Right cardiac atrium (tissue), 5 donors: Measurements from ENCODE around the gene NUMBL. TPM values are rescaled to one million over a fixed set of nuclear protein-coding genes. Genes with fewer than 3 reads are reported as not detected.
A peak's percentile ranks its signal among the peaks of the same experiment; 100 is the strongest.

ENCODE experiments used
- ATAC-seq, 2 donors: fragments of 200-7000 bp; cut with Tn5 transposase; one replicate each; pipeline versions ENCODE4 v1.8.0 to v1.9.1; 2020; ENCODE audit warnings: moderate library complexity in 2 of 2, mild to moderate bottlenecking in 1 of 2
- DNase-seq, 3 donors: peaks; one replicate each; pipeline ENCODE4 v3.0.0-alpha.2; 2020
- H3K27ac ChIP-seq: one replicate; pipeline ENCODE4 v1.5.1; 2013; ENCODE audit warnings: mild to moderate bottlenecking, low read length, control low read depth, moderate library complexity
- H3K27me3 ChIP-seq: one replicate; pipeline ENCODE4 v1.6.1; 2013; ENCODE audit not compliant: control insufficient read depth, insufficient read depth
- H3K4me1 ChIP-seq: one replicate; pipeline ENCODE4 v1.6.1; 2013; ENCODE audit warnings: low read length; ENCODE audit not compliant: control insufficient read depth, insufficient read depth
- H3K4me3 ChIP-seq: one replicate; pipeline ENCODE4 v1.5.1; 2013; ENCODE audit warnings: low read length, control low read depth
- H3K9me3 ChIP-seq: one replicate; pipeline ENCODE4 v1.6.1; 2013; ENCODE audit warnings: low read length; ENCODE audit not compliant: control insufficient read depth
- WGBS: extraction: QIAGEN DNeasy Blood & Tissue Kit; methylation state at CpG from one replicate; pipeline ENCODE4 v1.1.7; 2013; 5-methylcytosine and 5-hydroxymethylcytosine counted together
- intact Hi-C, 4 donors: fragments of 100-400 bp; cut with DNase I; formaldehyde crosslinking; loops; one replicate each; pipeline versions ENCODE4 v1.11.0 to v1.14.0; 2022 to 2023
- polyA plus RNA-seq: library from polyadenylated mRNA; stranded (reverse); fragments of 200-250 nt; gene quantifications from one replicate; pipeline ENCODE4 v1.2.3, GENCODE V29; 2013
- total RNA-seq, 4 donors: library from RNA; stranded (reverse); fragmentation: NEBNext Ultra II Directional; extraction: Animal tissue kit (Norgen Biotek cat#: 25700); gene quantifications; one replicate each; pipeline ENCODE4 v1.2.1, GENCODE V29; 2021
- donor health status: healthy with polysubstance abuse.
- donor health status: DM: no; HTN: yes; CAD: no.
- donor health status: DM: no; HTN: no; CAD: no.
- donor health status: DM: no; HTN: yes; CAD: no; lungs with severe emphysema.
- donor health status: DM: yes; HTN: yes; CAD: no.

Gene NUMBL
- total and polyA plus RNA-seq, 5 donors = 12.4 to 22.9 (median 18.9) TPM

- WGBS = 65% methylated on average over 8 of the region's 8 CpGs
- H3K4me1 ChIP-seq = no peaks in the 10 kb centered on the region
- no peak for DNase-seq
- ATAC-seq = no peak
- H3K4me3 ChIP-seq = no peak overlapping the region
- no peak overlapping the region for H3K27ac ChIP-seq
- H3K27me3 ChIP-seq = no peaks in the 10 kb centered on the region
- intact Hi-C loops = no loop called here
- no peaks in the 10 kb centered on the region for H3K9me3 ChIP-seq
Measured at GRCh38 chr19:40642757-40643305, 47.6 kb downstream of the NUMBL start.

DNA sequence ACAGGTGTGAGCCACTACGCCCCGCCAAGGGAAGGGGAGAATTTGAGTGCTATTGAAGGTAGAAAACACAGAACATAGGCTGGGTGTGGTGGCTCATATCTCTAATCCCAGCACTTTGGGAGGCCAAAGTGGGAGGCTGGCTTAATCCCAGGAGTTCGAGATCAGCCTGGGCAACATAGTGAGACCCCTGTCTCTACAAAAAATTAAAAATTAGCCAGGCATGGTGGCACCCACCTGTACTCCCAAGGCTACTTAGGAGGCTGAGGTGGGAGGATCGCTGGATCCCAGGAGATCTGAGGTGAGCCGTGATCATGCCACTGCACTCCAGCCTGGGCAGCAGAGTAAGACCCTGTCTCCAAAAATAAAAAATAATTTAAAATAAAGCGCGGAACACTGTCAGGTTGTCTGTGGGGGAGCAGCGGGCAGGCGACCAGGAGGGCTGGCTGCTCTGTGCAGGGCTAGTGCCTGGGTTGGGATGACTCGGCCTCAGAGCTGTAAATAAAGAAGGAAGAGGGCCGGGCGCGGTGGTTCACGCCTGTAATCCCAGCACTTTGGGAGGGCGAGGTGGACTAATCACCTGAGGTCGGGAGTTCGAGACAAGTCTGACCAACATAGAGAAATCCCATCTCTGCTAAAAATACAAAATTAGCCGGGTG is 48.3 kb downstream of the NUMBL start:
- ATAC-seq (no peak), DNase-seq (peak in 2 of 3 donors; percentile 60 to 63)
- no peaks in the 10 kb centered on the region for H3K4me1 ChIP-seq
- intact Hi-C loops = no loop called here
- WGBS = 95% methylated on average over 18 of the region's 18 CpGs
- no peak overlapping the region for H3K27ac ChIP-seq
- no peaks in the 10 kb centered on the region for H3K27me3 ChIP-seq
- H3K4me3 ChIP-seq = no peak overlapping the region
- no peaks in the 10 kb centered on the region for H3K9me3 ChIP-seq

DNA sequence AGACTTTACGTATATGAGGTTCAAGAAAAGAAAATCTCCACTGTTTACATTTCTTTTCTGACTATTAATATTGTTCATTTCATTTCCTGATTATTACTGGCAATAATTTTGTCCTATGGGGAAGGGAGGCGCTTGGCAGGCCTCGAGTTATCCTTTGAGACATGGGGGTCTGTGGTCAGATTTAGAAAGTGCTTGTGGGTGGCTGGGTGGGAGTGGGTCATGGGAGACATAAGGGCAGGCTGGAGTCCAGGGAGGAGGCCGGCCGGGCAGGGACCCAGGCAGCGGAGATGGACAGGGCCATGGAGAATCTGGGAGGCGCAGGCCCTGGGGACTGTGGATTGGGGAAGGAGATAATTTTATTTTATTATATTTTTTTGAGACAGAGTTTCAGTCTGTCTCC is 49.2 kb downstream of the NUMBL start:
- H3K9me3 ChIP-seq = no peaks in the 10 kb centered on the region
- 64% methylated on average over 7 of the region's 7 CpGs for WGBS
- DNase-seq (peak in 2 of 3 donors; percentile 81 to 84), ATAC-seq (peak in 1 of 2 donors; percentile 38)
- H3K4me1 ChIP-seq = no peaks in the 10 kb centered on the region
- no peak overlapping the region for H3K27ac ChIP-seq
- intact Hi-C loops = no loop called here
- H3K27me3 ChIP-seq = no peaks in the 10 kb centered on the region
- no peak overlapping the region for H3K4me3 ChIP-seq

GRCh38 chr19:40640744-40641143 is 49.7 kb downstream of the NUMBL start:
- intact Hi-C loops = no loop called here
- Histone ChIP-seq H3K27me3 (no peaks in the 10 kb centered on the region), H3K9me3 (no peaks in the 10 kb centered on the region), H3K27ac (no peak overlapping the region), H3K4me3 (no peak overlapping the region), H3K4me1 (no peaks in the 10 kb centered on the region)
- DNase-seq (peak in 2 of 3 donors; percentile 71), ATAC-seq (peak; percentile 30 to 33)
- WGBS = 15% methylated on average over 5 of the region's 5 CpGs

DNA sequence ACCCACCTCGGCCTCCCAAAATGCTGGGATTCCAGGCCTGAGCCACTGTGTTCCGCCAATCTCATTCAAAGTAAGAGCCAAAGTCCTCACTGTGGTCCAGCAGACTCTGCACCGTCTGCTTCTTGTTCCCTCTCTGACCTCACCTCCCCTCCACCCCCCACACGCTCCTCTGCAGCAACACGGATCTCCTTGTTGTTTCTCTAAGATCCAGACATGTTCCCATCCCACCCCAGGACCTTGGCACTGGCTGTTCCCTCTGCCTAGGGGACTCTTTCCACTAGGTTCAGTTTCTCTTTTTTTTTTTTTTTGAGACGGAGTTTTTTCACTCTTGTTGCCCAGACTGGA is 50.8 kb downstream of the NUMBL start:
- DNase-seq (peak; percentile 59 to 83 (median 63)), ATAC-seq (peak; percentile 44 to 50)
- Histone ChIP-seq H3K4me3 (no peak overlapping the region), H3K9me3 (no peaks in the 10 kb centered on the region), H3K27me3 (no peaks in the 10 kb centered on the region), H3K4me1 (no peaks in the 10 kb centered on the region), H3K27ac (peak overlapping the region; percentile 2)
- 66% methylated on average over 6 of the region's 6 CpGs for WGBS
- intact Hi-C loops = loop anchor here in 1 of 4 donors (10.0 kb wide), 1 partner anchor 335 kb away; no protein-coding TSS in a partner anchor

GRCh38 chr19:40638327-40638726 is 52.1 kb downstream of the NUMBL start:
- no peaks in the 10 kb centered on the region for H3K4me1 ChIP-seq
- intact Hi-C loops = loop anchor here in 1 of 4 donors (10.0 kb wide), 1 partner anchor 334 kb away; no protein-coding TSS in a partner anchor
- no peak for ATAC-seq
- no peak overlapping the region for H3K27ac ChIP-seq
- 77% methylated on average over 1 of the region's 1 CpG for WGBS
- H3K4me3 ChIP-seq = no peak overlapping the region
- no peaks in the 10 kb centered on the region for H3K27me3 ChIP-seq
- no peak for DNase-seq
- no peaks in the 10 kb centered on the region for H3K9me3 ChIP-seq

DNA sequence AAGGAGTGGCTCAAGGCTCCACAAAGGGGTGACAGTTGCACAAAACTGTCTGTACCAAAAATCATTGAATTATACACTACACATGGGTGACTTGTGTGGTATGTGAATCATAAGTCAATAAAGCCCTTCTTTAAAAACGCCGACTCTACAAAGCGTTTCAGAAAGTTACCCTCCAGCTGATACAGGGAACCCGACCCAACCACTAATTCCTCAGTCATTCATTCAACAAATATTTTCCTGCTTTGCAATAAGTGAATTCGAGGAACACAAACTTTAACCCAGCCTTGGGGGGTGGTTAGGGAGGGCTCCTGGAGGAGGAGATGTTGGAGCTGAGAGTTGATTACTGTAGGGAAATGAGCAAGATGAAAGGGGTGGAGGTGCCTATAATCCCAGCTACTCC is 57.2 kb downstream of the NUMBL start:
- no peak for DNase-seq
- no peaks in the 10 kb centered on the region for H3K4me1 ChIP-seq
- H3K4me3 ChIP-seq = no peak overlapping the region
- no peak for ATAC-seq
- H3K27ac ChIP-seq = no peak overlapping the region
- intact Hi-C loops = loop anchor here in 1 of 4 donors (10.0 kb wide), 1 partner anchor 328 kb away; no protein-coding TSS in a partner anchor
- no peaks in the 10 kb centered on the region for H3K27me3 ChIP-seq
- 79% methylated on average over 5 of the region's 5 CpGs for WGBS
- H3K9me3 ChIP-seq = no peaks in the 10 kb centered on the region

- Histone ChIP-seq H3K4me3 (no peak overlapping the region), H3K4me1 (no peaks in the 10 kb centered on the region), H3K9me3 (no peaks in the 10 kb centered on the region), H3K27me3 (no peaks in the 10 kb centered on the region), H3K27ac (no peak overlapping the region)
- DNase-seq (peak in 1 of 3 donors; percentile 23), ATAC-seq (no peak)
- intact Hi-C loops = loop anchor here in 1 of 4 donors (10.0 kb wide), 1 partner anchor 328 kb away; no protein-coding TSS in a partner anchor
- 76% methylated on average over 3 of the region's 3 CpGs for WGBS
Measured at GRCh38 chr19:40632311-40633036, 58.0 kb downstream of the NUMBL start.

- ATAC-seq (peak in 1 of 2 donors; percentile 6), DNase-seq (peak in 1 of 3 donors; percentile 52)
- Histone ChIP-seq H3K27ac (no peak overlapping the region), H3K4me1 (no peaks in the 10 kb centered on the region), H3K9me3 (no peaks in the 10 kb centered on the region), H3K27me3 (no peaks in the 10 kb centered on the region), H3K4me3 (no peak overlapping the region)
- intact Hi-C loops = loop anchor here in 1 of 4 donors (10.0 kb wide), 1 partner anchor 326 kb away; no protein-coding TSS in a partner anchor
- 59% methylated on average over 16 of the region's 16 CpGs for WGBS
Measured at GRCh38 chr19:40630571-40631160, 59.8 kb downstream of the NUMBL start.

DNA sequence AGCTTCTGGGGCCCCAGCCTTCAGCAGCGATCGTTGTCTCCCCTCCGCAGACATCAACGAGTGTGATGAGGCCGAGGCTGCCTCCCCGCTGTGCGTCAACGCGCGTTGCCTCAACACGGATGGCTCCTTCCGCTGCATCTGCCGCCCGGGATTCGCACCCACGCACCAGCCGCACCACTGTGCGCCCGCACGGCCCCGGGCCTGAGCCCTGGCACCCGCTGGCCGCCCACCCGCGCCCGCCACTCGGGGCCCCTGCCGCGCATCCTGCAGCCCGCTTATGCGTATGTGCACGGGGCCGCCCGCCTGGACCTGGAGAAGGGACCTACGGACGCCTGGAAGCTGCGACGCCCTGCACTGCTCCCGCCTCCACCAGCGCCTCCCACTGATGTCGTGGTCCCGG is 61.1 kb downstream of the NUMBL start:
- Histone ChIP-seq H3K27ac (no peak overlapping the region), H3K9me3 (no peaks in the 10 kb centered on the region), H3K4me1 (no peaks in the 10 kb centered on the region), H3K27me3 (no peaks in the 10 kb centered on the region), H3K4me3 (no peak overlapping the region)
- intact Hi-C loops = no loop called here
- peak in 2 of 3 donors; percentile 53 to 63 for DNase-seq
- 95% methylated on average over 42 of the region's 42 CpGs for WGBS
- no peak for ATAC-seq
